H1 (cell line): ENCODE data around the gene ATP11A. TPM values are rescaled to one million over a fixed set of nuclear protein-coding genes. Genes with fewer than 3 reads are reported as not detected.

Source experiments
- CTCF ChIA-PET: fragments of 300-600 bp; sonication (Branson Sonifier 250); formaldehyde crosslinking; loops from one replicate; lab custom pipeline; 2021; ENCODE audit not compliant: partially characterized antibody; lab: Charles Lee
- POLR2A ChIA-PET: fragments of 300-600 bp; sonication (Branson Sonifier 250); formaldehyde crosslinking; loops from one replicate; lab custom pipeline; 2021; ENCODE audit warnings: inconsistent platforms; ENCODE audit not compliant: partially characterized antibody; lab: Charles Lee
- DNase-seq, 2 experiments: peaks; one replicate each; pipeline versions ENCODE4 v3.0.0 to v3.0.0-alpha.2; 2010 to 2022; ENCODE audit warnings: low spot score in 2 of 2, low read depth in 1 of 2, mixed read lengths in 1 of 2
- FAIRE-seq: peaks from 2 replicates; lab custom pipeline; 2011; peaks lifted over from hg19 to GRCh38; lab: Jason Lieb, UNC
- H2AFZ ChIP-seq: 2 replicates; pipeline ENCODE4 v1.8.1; 2012; ENCODE audit warnings: low read length, inconsistent platforms
- H2AK5ac ChIP-seq: 2 replicates; pipeline ENCODE4 v1.6.1; 2013; ENCODE audit warnings: low read depth, low read length
- H2BK120ac ChIP-seq: replicated peaks from 2 replicates; pipeline ENCODE3; 2013; ENCODE audit warnings: low read depth, low read length, inconsistent platforms
- H2BK12ac ChIP-seq: 2 replicates; pipeline ENCODE4 v1.6.1; 2013; ENCODE audit warnings: low read depth, low read length
- H2BK15ac ChIP-seq: 2 replicates; pipeline ENCODE4 v1.6.1; 2013; ENCODE audit warnings: low read length
- H2BK20ac ChIP-seq: 2 replicates; pipeline ENCODE4 v1.6.1; 2013; ENCODE audit warnings: low read length
- H2BK5ac ChIP-seq: 2 replicates; pipeline ENCODE4 v1.6.1; 2013; ENCODE audit warnings: low read depth, low read length
- H3K14ac ChIP-seq: 2 replicates; pipeline ENCODE4 v1.6.1; 2013; ENCODE audit warnings: inconsistent platforms; ENCODE audit not compliant: insufficient read length
- H3K18ac ChIP-seq: 2 replicates; pipeline ENCODE4 v1.6.1; 2013; ENCODE audit warnings: low read length; ENCODE audit errors: extremely low read depth
- H3K23ac ChIP-seq: 2 replicates; pipeline ENCODE4 v1.6.1; 2013; ENCODE audit warnings: inconsistent platforms; ENCODE audit not compliant: insufficient read length
- H3K23me2 ChIP-seq: 2 replicates; pipeline ENCODE4 v1.6.1; 2013; ENCODE audit warnings: low read depth, low read length
- H3K27ac ChIP-seq: 2 replicates; pipeline ENCODE4 v1.6.1; 2011; ENCODE audit warnings: low read depth, low read length, inconsistent platforms
- H3K27me3 ChIP-seq, 4 experiments: replicated peaks in 1 of 4; 1 replicate in 1 of 4; 2 replicates in 3 of 4; pipeline versions ENCODE4 v1.6.1 to v1.8.1; 2011 to 2013; ENCODE audit warnings: low read length in 3 of 4, mild to moderate bottlenecking in 3 of 4, inconsistent platforms in 2 of 4, mixed read lengths in 2 of 4, moderate library complexity in 1 of 4; ENCODE audit not compliant: control insufficient read depth in 3 of 4, insufficient read depth in 3 of 4; ENCODE audit errors: extremely low read depth in 1 of 4
- H3K36me3 ChIP-seq, 4 experiments: 2 replicates each; pipeline versions ENCODE4 v1.6.1 to v1.8.1; 2011 to 2013; ENCODE audit warnings: mild to moderate bottlenecking in 4 of 4, low read length in 3 of 4, moderate library complexity in 2 of 4, control low read depth in 1 of 4, inconsistent platforms in 1 of 4; ENCODE audit not compliant: insufficient read depth in 4 of 4, control insufficient read depth in 2 of 4
- H3K4ac ChIP-seq: replicated peaks from 2 replicates; pipeline ENCODE3; 2013; ENCODE audit warnings: low read length, low read depth, mixed read lengths, inconsistent platforms; ENCODE audit not compliant: insufficient read length
- H3K4me1 ChIP-seq, 4 experiments: replicated peaks in 1 of 4; 1 replicate in 1 of 4; 2 replicates in 3 of 4; pipeline versions ENCODE4 v1.6.1 to v1.8.1; 2011 to 2013; ENCODE audit warnings: low read length in 3 of 4, inconsistent platforms in 2 of 4, mixed read lengths in 1 of 4; ENCODE audit not compliant: insufficient read depth in 4 of 4, control insufficient read depth in 3 of 4
- H3K4me2 ChIP-seq, 2 experiments: 2 replicates each; pipeline versions ENCODE4 v1.6.1 to v1.8.1; 2011 to 2013; ENCODE audit warnings: low read depth in 2 of 2, low read length in 2 of 2, control low read depth in 1 of 2, inconsistent platforms in 1 of 2, mild to moderate bottlenecking in 1 of 2; ENCODE audit not compliant: insufficient read depth in 1 of 2
- H3K4me3 ChIP-seq, 4 experiments: fragments of 200-600, 300-600 bp in 1 of 4; sonication (generic), shearing (Covaris generic), sonication (Bioruptor Twin) in 1 of 4; 2 replicates each; pipeline versions ENCODE4 v1.5.1 to v1.8.1; 2011 to 2016; ENCODE audit warnings: low read length in 4 of 4, low read depth in 3 of 4, control low read depth in 2 of 4, inconsistent platforms in 2 of 4, mild to moderate bottlenecking in 2 of 4, mixed read lengths in 1 of 4, moderate library complexity in 1 of 4; ENCODE audit not compliant: insufficient read depth in 2 of 4; ENCODE audit errors: extremely low read depth in 1 of 4
- H3K56ac ChIP-seq: replicated peaks from 2 replicates; pipeline ENCODE3; 2013; ENCODE audit warnings: low read depth, mild to moderate bottlenecking, mixed read lengths, low read length, inconsistent platforms; ENCODE audit not compliant: insufficient read length
- H3K79me1 ChIP-seq: 2 replicates; pipeline ENCODE4 v1.6.1; 2013; ENCODE audit warnings: low read depth, low read length, control low read depth
- H3K79me2 ChIP-seq, 2 experiments: 2 replicates each; pipeline versions ENCODE4 v1.6.1 to v1.8.1; 2012 to 2013; ENCODE audit warnings: low read length in 2 of 2, mild to moderate bottlenecking in 2 of 2, inconsistent platforms in 1 of 2; ENCODE audit not compliant: insufficient read depth in 2 of 2, control insufficient read depth in 1 of 2
- H3K9ac ChIP-seq, 4 experiments: replicated peaks in 1 of 4; 1 replicate in 1 of 4; 2 replicates in 3 of 4; pipeline versions ENCODE4 v1.6.1 to v1.8.1; 2011 to 2013; ENCODE audit warnings: low read depth in 3 of 4, low read length in 3 of 4, control low read depth in 2 of 4, mild to moderate bottlenecking in 2 of 4, moderate library complexity in 2 of 4, inconsistent platforms in 1 of 4; ENCODE audit errors: extremely low read depth in 1 of 4
- H3K9me3 ChIP-seq, 2 experiments: 2 replicates each; pipeline versions ENCODE4 v1.6.1 to v1.8.1; 2012 to 2013; ENCODE audit warnings: mild to moderate bottlenecking in 2 of 2, moderate library complexity in 2 of 2, control low read depth in 1 of 2, inconsistent platforms in 1 of 2, low read depth in 1 of 2, low read length in 1 of 2, mixed read lengths in 1 of 2; ENCODE audit not compliant: insufficient read depth in 2 of 2
- H4K20me1 ChIP-seq, 2 experiments: replicated peaks in 1 of 2; 2 replicates each; pipeline versions ENCODE3 to v1.8.1; 2011 to 2013; ENCODE audit warnings: inconsistent platforms in 2 of 2, low read length in 2 of 2, mild to moderate bottlenecking in 1 of 2; ENCODE audit not compliant: insufficient read depth in 2 of 2, control insufficient read depth in 1 of 2
- H4K5ac ChIP-seq: 2 replicates; pipeline ENCODE4 v1.6.1; 2013; ENCODE audit warnings: low read length, low read depth, mixed read lengths, inconsistent platforms; ENCODE audit not compliant: insufficient read length
- H4K8ac ChIP-seq: 2 replicates; pipeline ENCODE4 v1.8.0; 2013; ENCODE audit warnings: mild to moderate bottlenecking, moderate library complexity, low read length, inconsistent platforms; ENCODE audit not compliant: insufficient read depth; ENCODE audit errors: extremely low read depth
- H4K91ac ChIP-seq: replicated peaks from 2 replicates; pipeline ENCODE3; 2013; ENCODE audit warnings: low read length, mixed read lengths, inconsistent platforms; ENCODE audit not compliant: insufficient read length
- ASH2L ChIP-seq: fragments of 200-600, 300-600 bp; sonication (generic); IDR thresholded peaks from one replicate; pipeline ENCODE4 v1.7.1; 2017; ENCODE audit warnings: low read length
- BACH1 ChIP-seq: IDR thresholded peaks from 2 replicates; pipeline ENCODE4 v1.6.1; 2012; ENCODE audit warnings: low read length, improper control_type of control experiment
- CBX5 ChIP-seq: fragments of 300-800, 300-1000 bp; sonication (generic); IDR thresholded peaks from 2 replicates; pipeline ENCODE4 v1.7.1; 2016; ENCODE audit warnings: antibody characterized with exemption, low read length, low read depth
- CBX8 ChIP-seq: fragments of 300-800, 300-1000 bp; sonication (generic); IDR thresholded peaks from 2 replicates; pipeline ENCODE4 v1.7.1; 2016; ENCODE audit warnings: low read depth, low read length, borderline replicate concordance
- CTBP2 ChIP-seq: IDR thresholded peaks from 2 replicates; pipeline ENCODE4 v1.7.0; 2011; ENCODE audit warnings: borderline replicate concordance, mild to moderate bottlenecking, moderate library complexity, mixed read lengths, low read length; ENCODE audit not compliant: insufficient read depth, insufficient read length
- RAD21 ChIP-seq, 2 experiments: IDR thresholded peaks in 1 of 2; conservative IDR thresholded peaks in 1 of 2; 2 replicates each; pipeline ENCODE4 v1.6.1; 2011; ENCODE audit warnings: low read depth in 2 of 2, low read length in 2 of 2, improper control_type of control experiment in 1 of 2, inconsistent platforms in 1 of 2, mild to moderate bottlenecking in 1 of 2, moderate library complexity in 1 of 2
- TCF12 ChIP-seq: IDR thresholded peaks from 2 replicates; pipeline ENCODE4 v1.6.1; 2011; ENCODE audit warnings: low read depth, mild to moderate bottlenecking, low read length
- TEAD4 ChIP-seq: IDR thresholded peaks from 2 replicates; pipeline ENCODE4 v1.6.1; 2012; ENCODE audit warnings: low read depth, low read length, inconsistent platforms, mixed read lengths
- ZNF274 ChIP-seq: IDR thresholded peaks from 2 replicates; pipeline ENCODE4 v1.7.0; 2012; ENCODE audit warnings: low read length, borderline replicate concordance; ENCODE audit errors: extremely low read depth
- WGBS, 2 experiments: shearing (Covaris generic) in 1 of 2; methylation state at CpG; one replicate each; pipeline versions ENCODE4 v1.1.6 to v1.1.7; 2013 to 2015; ENCODE audit warnings: low lambda C conversion rate in 2 of 2, mixed read lengths in 2 of 2, inconsistent platforms in 1 of 2, low coverage in 1 of 2, missing lambda C conversion rate in 1 of 2; ENCODE audit not compliant: insufficient replicate concordance in 2 of 2, insufficient coverage in 1 of 2, insufficient read length in 1 of 2; ENCODE audit errors: extremely low coverage in 1 of 2, missing lambda C conversion rate in 1 of 2; 5-methylcytosine and 5-hydroxymethylcytosine counted together
- polyA plus RNA-seq, 7 experiments: library from polyadenylated mRNA; depleted of rRNA in 3 of 7; stranded (reverse) in 5 of 7; unstranded in 2 of 7; fragments of >200 nt in 5 of 7; fragments of 200-250 nt in 2 of 7; gene quantifications; 1 replicate in 5 of 7; 2 replicates in 1 of 7; 4 replicates in 1 of 7; pipeline versions ENCODE4 v1.2.1 to v1.2.3, GENCODE V29; 2011 to 2013; ENCODE audit warnings: missing spikeins in 2 of 7, mixed read lengths in 2 of 7
- total RNA-seq: library from RNA; stranded (reverse); fragmentation: NEBNext Ultra II Directional; extraction: Animal tissue kit (Norgen Biotek cat#: 25700); gene quantifications from 2 replicates; pipeline ENCODE4 v1.2.1, GENCODE V29; 2021

ATP11A gene
- total and polyA plus RNA-seq, 2 of the 8 experiments (the other 6 are each of a cell fraction or from before 2014, with no cell fraction given), result 28.8 to 72.9 TPM

- CTCF ChIA-PET, result interaction anchor here (0.9 to 2.0 kb wide), 2 partner anchors 49 to 227 kb away, joined by 3 to 5 read pairs; no protein-coding TSS in a partner anchor
- Histone ChIP-seq H4K20me1 (no peaks in the 10 kb centered on the region), H3K4me2 (no peak overlapping the region), H2BK15ac (no peak overlapping the region), H3K79me2 (no peaks in the 10 kb centered on the region), H3K9me3 (peaks cover 0 to 6% of the 10 kb centered on the region in 2 experiments; a peak in 3 of 4 replicates), H3K4me3 (no peak overlapping the region), H4K5ac (no peak overlapping the region), H2BK120ac (no peak overlapping the region), H3K23me2 (no peaks in the 10 kb centered on the region), H3K27ac (no peak overlapping the region), H3K9ac (no peak overlapping the region), H2BK12ac (no peak overlapping the region), H3K14ac (no peak overlapping the region), H2AK5ac (no peak overlapping the region), H4K91ac (no peak overlapping the region), H3K4ac (no peak overlapping the region), H3K56ac (no peak overlapping the region), H4K8ac (peak overlapping the region; percentile 71), H3K18ac (no peak overlapping the region), H3K36me3 (peaks cover 4 to 10% (median 6%) of the 10 kb centered on the region in 4 experiments; a peak in 6 of 8 replicates), H2BK5ac (no peak overlapping the region), H2BK20ac (no peak overlapping the region), H3K79me1 (no peaks in the 10 kb centered on the region), H3K27me3 (no peaks in the 10 kb centered on the region), H2AFZ (no peak overlapping the region), H3K4me1 (no peaks in the 10 kb centered on the region), H3K23ac (no peak overlapping the region)
- no peak for FAIRE-seq
- 94% methylated on average over 17 of the region's 18 CpGs; no CpG with 5 or more reads in 1 of the 2 experiments for WGBS, 2 experiments
- TF ChIP-seq ASH2L (no peak), RAD21 (IDR thresholded peaks at IDR 0.05 in 1 of 2, conservative IDR thresholded peaks at IDR 0.05 in 1 of 2; ENCODE audit: low read depth in 2 of 2, low read length in 2 of 2) (no peak), ZNF274 (no peak), CBX8 (no peak), CTBP2 (no peak), CBX5 (no peak), BACH1 (no peak), TCF12 (no peak), TEAD4 (no peak)
- POLR2A ChIA-PET, result interaction anchor here (1.1 kb wide), 1 partner anchor 10 kb away, joined by 3 read pairs; no protein-coding TSS in a partner anchor
- no peak for DNase-seq
Observed at GRCh38 chr13:112867301-112867711, 177.5 kb downstream of the ATP11A start.
